HEK293 (cell line): ENCODE data around the gene COL5A1.
"Not testable (repeated sequence)": the region's sequence is repeated elsewhere in the genome, so short reads cannot be mapped to it uniquely, and the experiment has no call there.

Experiments used
- CTCF ChIA-PET: fragments of 350-600 bp; formaldehyde crosslinking; extraction: SDS; loops from one replicate; lab custom pipeline; 2021; ENCODE audit warnings: antibody characterized with exemption; lab: Yijun Ruan, JAX
- POLR2A ChIA-PET: fragments of 300-600 bp; formaldehyde crosslinking; extraction: SDS; loops from one replicate; lab custom pipeline; 2020; ENCODE audit warnings: antibody characterized with exemption, inconsistent platforms; lab: Yijun Ruan, JAX
- H3K27ac ChIP-seq: fragments of 200-500 bp; sonication (Bioruptor generic); 2 replicates; pipeline ENCODE4 v1.5.1; 2014; ENCODE audit warnings: low read depth, low read length, control low read depth, inconsistent platforms; ENCODE audit errors: extremely low read depth
- H3K36me3 ChIP-seq, 2 experiments: fragments of 200-500 bp in 1 of 2; sonication (Bioruptor generic) in 1 of 2; 1 replicate in 1 of 2; 2 replicates in 1 of 2; pipeline ENCODE4 v1.5.1; 2014 to 2017; ENCODE audit warnings: inconsistent platforms in 2 of 2, low read length in 2 of 2; ENCODE audit not compliant: control insufficient read depth in 2 of 2, insufficient read depth in 1 of 2
- H3K4me1 ChIP-seq: fragments of 200-500 bp; sonication (Bioruptor generic); 2 replicates; pipeline ENCODE4 v1.5.1; 2014; ENCODE audit warnings: mild to moderate bottlenecking, low read length, inconsistent platforms; ENCODE audit not compliant: control insufficient read depth, insufficient read depth
- H3K4me3 ChIP-seq: 2 replicates; pipeline ENCODE4 v1.5.1; 2011; ENCODE audit warnings: low read depth, mild to moderate bottlenecking, control low read depth, low read length, moderate library complexity
- H3K9me3 ChIP-seq: fragments of 200-500 bp; sonication (Bioruptor generic); 2 replicates; pipeline ENCODE4 v1.5.1; 2014; ENCODE audit warnings: low read depth, low read length, inconsistent platforms; ENCODE audit not compliant: control insufficient read depth, insufficient read depth
- HOXD13 ChIP-seq: sonication (generic); formaldehyde crosslinking; IDR thresholded peaks from 2 replicates; pipeline ENCODE4 v1.8.0; 2022; ENCODE audit warnings: missing genetic modification reagents, borderline replicate concordance
- OVOL3 ChIP-seq: fragments of 450-650 bp; formaldehyde crosslinking; IDR thresholded peaks from 2 replicates; pipeline ENCODE4 v1.5.1; 2016; ENCODE audit warnings: missing biosample characterization, missing genetic modification characterization
- SP3 ChIP-seq: fragments of 450-650 bp; formaldehyde crosslinking; IDR thresholded peaks from 2 replicates; pipeline ENCODE4 v1.5.1; 2016; ENCODE audit warnings: missing biosample characterization, missing genetic modification characterization
- TCF7L2 ChIP-seq: IDR thresholded peaks from 2 replicates; pipeline ENCODE4 v1.6.1; 2011; ENCODE audit warnings: low read depth, mild to moderate bottlenecking, inconsistent platforms, low read length, moderate library complexity, borderline replicate concordance
- ZBTB1 ChIP-seq: fragments of 450-650 bp; formaldehyde crosslinking; IDR thresholded peaks from 2 replicates; pipeline ENCODE4 v1.5.1; 2016; ENCODE audit warnings: missing biosample characterization, missing genetic modification characterization
- ZFP41 ChIP-seq: fragments of 450-650 bp; formaldehyde crosslinking; IDR thresholded peaks from 2 replicates; pipeline ENCODE4 v1.5.1; 2016; ENCODE audit warnings: missing biosample characterization, missing genetic modification characterization, borderline replicate concordance
- ZNF157 ChIP-seq: fragments of 450-650 bp; formaldehyde crosslinking; IDR thresholded peaks from 2 replicates; pipeline ENCODE4 v1.5.1; 2016; ENCODE audit warnings: missing biosample characterization, missing genetic modification characterization
- ZNF169 ChIP-seq: fragments of 450-650 bp; formaldehyde crosslinking; IDR thresholded peaks from 2 replicates; pipeline ENCODE4 v1.5.1; 2016; ENCODE audit warnings: missing biosample characterization, missing genetic modification characterization
- ZNF2 ChIP-seq: fragments of 450-650 bp; formaldehyde crosslinking; IDR thresholded peaks from 2 replicates; pipeline ENCODE4 v1.5.1; 2016; ENCODE audit warnings: missing biosample characterization, missing genetic modification characterization
- ZNF223 ChIP-seq: fragments of 450-650 bp; formaldehyde crosslinking; IDR thresholded peaks from 2 replicates; pipeline ENCODE4 v1.5.1; 2016; ENCODE audit warnings: missing biosample characterization, missing genetic modification characterization
- ZNF473 ChIP-seq: fragments of 450-650 bp; formaldehyde crosslinking; IDR thresholded peaks from 2 replicates; pipeline ENCODE4 v1.5.1; 2017; ENCODE audit warnings: missing biosample characterization, missing genetic modification characterization
- ZNF549 ChIP-seq: fragments of 450-650 bp; IDR thresholded peaks from 2 replicates; pipeline ENCODE4 v1.5.1; 2018; ENCODE audit warnings: missing biosample characterization, missing genetic modification characterization, mild to moderate bottlenecking, inconsistent platforms, moderate library complexity
- ZNF658 ChIP-seq: fragments of 450-650 bp; formaldehyde crosslinking; IDR thresholded peaks from 2 replicates; pipeline ENCODE4; 2016; ENCODE audit warnings: missing biosample characterization, missing genetic modification characterization
- ZNF830 ChIP-seq: fragments of 450-650 bp; IDR thresholded peaks from 2 replicates; pipeline ENCODE4 v1.5.0; 2018; ENCODE audit warnings: missing biosample characterization, missing genetic modification characterization, low read depth, mild to moderate bottlenecking, moderate library complexity
- ZSCAN16 ChIP-seq: fragments of 450-650 bp; formaldehyde crosslinking; IDR thresholded peaks from 2 replicates; pipeline ENCODE4 v1.5.1; 2016; ENCODE audit warnings: missing biosample characterization, missing genetic modification characterization
- ZSCAN30 ChIP-seq: fragments of 450-650 bp; IDR thresholded peaks from 2 replicates; pipeline ENCODE4 v1.5.1; 2018; ENCODE audit warnings: missing biosample characterization, mild to moderate bottlenecking, missing genetic modification characterization, moderate library complexity
- TF ChIP-seq, protein P1 (sequence below): fragments of 450-650 bp; formaldehyde crosslinking; IDR thresholded peaks from 2 replicates; pipeline ENCODE4 v1.5.1; 2016; ENCODE audit warnings: missing biosample characterization, missing genetic modification characterization, borderline replicate concordance

The COL5A1 gene

DNA sequence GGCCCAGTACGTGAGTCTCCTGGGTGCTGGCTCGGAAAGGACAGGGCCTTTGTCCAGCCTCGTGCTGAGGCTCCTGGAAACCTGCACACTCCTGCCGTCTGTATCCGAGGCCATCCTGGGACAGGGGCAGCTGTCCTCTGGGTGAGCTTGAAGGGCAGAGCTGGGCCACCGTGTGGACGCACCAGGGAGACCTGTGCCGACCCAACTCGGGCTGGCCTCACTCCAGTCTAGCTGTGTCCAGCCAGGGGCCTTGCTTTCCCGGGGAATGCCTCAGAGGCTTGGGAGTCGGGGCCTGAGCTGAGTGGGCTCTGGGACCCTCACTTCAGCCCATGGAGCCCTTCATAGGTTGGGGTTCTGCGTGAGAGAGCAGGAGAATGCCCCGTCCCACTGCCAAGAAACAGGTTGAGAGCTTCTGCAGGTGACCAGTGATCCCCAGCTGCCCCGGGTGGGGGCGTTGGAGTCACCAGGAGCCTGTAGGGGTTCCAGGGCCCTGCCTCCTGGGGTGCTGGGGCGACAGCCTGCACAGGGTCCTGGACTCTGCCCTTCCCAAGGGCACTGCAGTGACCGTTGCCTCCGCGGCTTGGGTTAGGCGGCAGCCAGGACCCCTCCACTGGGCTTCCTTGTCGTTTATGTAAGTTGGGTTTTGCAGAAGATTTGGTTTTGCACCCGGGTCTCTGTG is 60.1 kb downstream of the COL5A1 start (continued):
- TF ChIP-seq, protein P1, sequence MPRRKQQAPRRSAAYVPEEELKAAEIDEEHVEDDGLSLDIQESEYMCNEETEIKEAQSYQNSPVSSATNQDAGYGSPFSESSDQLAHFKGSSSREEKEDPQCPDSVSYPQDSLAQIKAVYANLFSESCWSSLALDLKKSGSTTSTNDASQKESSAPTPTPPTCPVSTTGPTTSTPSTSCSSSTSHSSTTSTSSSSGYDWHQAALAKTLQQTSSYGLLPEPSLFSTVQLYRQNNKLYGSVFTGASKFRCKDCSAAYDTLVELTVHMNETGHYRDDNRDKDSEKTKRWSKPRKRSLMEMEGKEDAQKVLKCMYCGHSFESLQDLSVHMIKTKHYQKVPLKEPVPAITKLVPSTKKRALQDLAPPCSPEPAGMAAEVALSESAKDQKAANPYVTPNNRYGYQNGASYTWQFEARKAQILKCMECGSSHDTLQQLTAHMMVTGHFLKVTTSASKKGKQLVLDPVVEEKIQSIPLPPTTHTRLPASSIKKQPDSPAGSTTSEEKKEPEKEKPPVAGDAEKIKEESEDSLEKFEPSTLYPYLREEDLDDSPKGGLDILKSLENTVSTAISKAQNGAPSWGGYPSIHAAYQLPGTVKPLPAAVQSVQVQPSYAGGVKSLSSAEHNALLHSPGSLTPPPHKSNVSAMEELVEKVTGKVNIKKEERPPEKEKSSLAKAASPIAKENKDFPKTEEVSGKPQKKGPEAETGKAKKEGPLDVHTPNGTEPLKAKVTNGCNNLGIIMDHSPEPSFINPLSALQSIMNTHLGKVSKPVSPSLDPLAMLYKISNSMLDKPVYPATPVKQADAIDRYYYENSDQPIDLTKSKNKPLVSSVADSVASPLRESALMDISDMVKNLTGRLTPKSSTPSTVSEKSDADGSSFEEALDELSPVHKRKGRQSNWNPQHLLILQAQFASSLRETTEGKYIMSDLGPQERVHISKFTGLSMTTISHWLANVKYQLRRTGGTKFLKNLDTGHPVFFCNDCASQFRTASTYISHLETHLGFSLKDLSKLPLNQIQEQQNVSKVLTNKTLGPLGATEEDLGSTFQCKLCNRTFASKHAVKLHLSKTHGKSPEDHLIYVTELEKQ (tag by site-specific recombination), result no peak
- no peak for TF ChIP-seq SP3
- TF ChIP-seq ZSCAN16 (tag by site-specific recombination), result no peak
- no peak for TF ChIP-seq ZNF2 (tag by site-specific recombination)
- TF ChIP-seq TCF7L2, result no peak
- no peak for TF ChIP-seq OVOL3 (tag by site-specific recombination)
- no peak for TF ChIP-seq ZNF223

DNA sequence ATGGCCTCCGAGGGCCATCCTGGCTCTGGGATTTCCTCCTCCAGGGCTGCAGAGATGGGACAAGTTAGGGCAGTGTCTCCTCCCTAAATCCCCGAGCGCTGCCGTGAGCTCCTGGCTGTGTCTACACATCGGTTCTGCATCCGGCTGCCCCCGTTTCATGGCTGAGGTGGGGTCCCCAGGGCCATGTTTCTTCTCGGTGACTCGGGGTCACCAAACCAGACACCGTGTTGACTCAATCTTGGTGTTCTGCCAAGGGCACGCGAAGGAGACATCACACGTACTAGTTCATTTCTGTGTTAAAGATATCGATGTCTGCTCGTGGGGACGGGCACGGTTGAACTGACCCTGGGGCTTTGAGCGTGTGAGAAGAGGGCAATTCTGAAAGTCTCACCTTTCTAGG is 60.7 kb downstream of the COL5A1 start:
- Histone ChIP-seq H3K9me3 (no peaks in the 10 kb centered on the region), H3K36me3 (no peaks in the 10 kb centered on the region)
- TF ChIP-seq ZNF830 (tag by site-specific recombination), result no peak
- TF ChIP-seq ZFP41 (tag by site-specific recombination), result no peak
- TF ChIP-seq, all 188 proteins: peak for 0
- Histone ChIP-seq H3K27ac (no peak overlapping the region), H3K4me3 (no peak overlapping the region), H3K4me1 (peaks cover under 1% of the 10 kb centered on the region; the same call in 1 of the 2 replicates)
- ChIA-PET CTCF (interaction anchor here (0.7 to 3.5 kb wide), 5 partner anchors 11 to 253 kb away, joined by 3 to 33 read pairs (median 8); no protein-coding TSS in a partner anchor), POLR2A (no interaction called here)

DNA sequence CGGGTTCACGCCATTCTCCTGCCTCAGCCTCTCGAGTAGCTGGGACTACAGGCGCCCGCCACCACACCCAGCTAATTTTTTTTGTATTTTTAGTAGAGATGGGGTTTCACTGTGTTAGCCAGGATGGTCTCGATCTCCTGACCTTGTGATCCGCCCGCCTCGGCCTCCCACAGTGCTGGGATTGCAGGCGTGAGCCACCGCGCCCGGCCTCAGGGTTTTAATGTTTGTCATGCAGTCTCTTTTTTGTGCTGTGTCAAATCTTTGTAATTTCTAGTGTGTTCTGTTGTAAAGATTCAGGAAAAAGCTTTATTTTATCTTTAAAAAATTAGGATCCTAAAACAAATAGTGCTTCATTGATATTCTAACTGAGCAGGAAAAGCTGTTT is 62.1 kb downstream of the COL5A1 start:
- H3K9me3 ChIP-seq, H3K4me3 ChIP-seq, H3K4me1 ChIP-seq, H3K27ac ChIP-seq, H3K36me3 ChIP-seq: not testable (repeated sequence)
- ChIA-PET CTCF (interaction anchor here (0.7 to 3.5 kb wide), 6 partner anchors 12 to 254 kb away, joined by 3 to 33 read pairs (median 6); no protein-coding TSS in a partner anchor), POLR2A (interaction anchor here (0.9 to 1.0 kb wide), 2 partner anchors 61 to 193 kb away, joined by 3 read pairs; no protein-coding TSS in a partner anchor)

DNA sequence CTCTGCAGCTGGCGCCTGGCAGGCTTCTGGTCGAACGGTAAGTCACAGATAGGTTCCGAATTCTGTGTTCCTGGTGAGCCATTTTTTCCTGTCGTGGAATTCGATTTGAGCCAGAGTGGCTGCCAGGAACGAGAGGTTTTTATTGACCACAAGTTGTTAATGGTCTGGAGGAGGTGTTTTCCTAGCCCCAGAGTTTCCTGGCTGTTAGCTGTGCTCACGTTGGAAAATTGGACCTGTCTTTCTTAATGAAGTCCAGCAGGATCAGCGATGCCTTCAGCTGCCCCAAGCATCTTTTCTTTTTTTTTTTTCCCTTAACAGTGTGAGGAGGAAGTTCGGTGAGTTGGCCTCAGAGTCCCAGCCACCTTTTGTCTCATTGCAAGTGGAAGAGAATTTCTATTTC is 62.9 kb downstream of the COL5A1 start:
- POLR2A ChIA-PET, result no interaction called here
- no peaks in the 10 kb centered on the region for H3K36me3 ChIP-seq
- H3K4me3 ChIP-seq, result no peak overlapping the region
- peaks cover 5% of the 10 kb centered on the region; the same call in 1 of the 2 replicates for H3K4me1 ChIP-seq
- TF ChIP-seq ZNF2 (tag by site-specific recombination), result no peak
- no peak for TF ChIP-seq ZNF549 (tag by site-specific recombination)
- no peak for TF ChIP-seq ZNF658 (tag by site-specific recombination)
- no peak for TF ChIP-seq ZSCAN30 (tag by site-specific recombination)
- no peak for TF ChIP-seq ZNF169 (tag by site-specific recombination)
- no peak for TF ChIP-seq ZBTB1 (tag by site-specific recombination)
- no peak for TF ChIP-seq ZNF157 (tag by site-specific recombination)
- no peak for TF ChIP-seq ZNF473 (tag by site-specific recombination)
- no peak for TF ChIP-seq HOXD13 (CRISPR knock-in tag)
- no peak overlapping the region for H3K27ac ChIP-seq
- CTCF ChIA-PET, result interaction anchor here (0.7 to 3.5 kb wide), 6 partner anchors 13 to 34 kb away, joined by 3 to 33 read pairs (median 4); no protein-coding TSS in a partner anchor
- no peaks in the 10 kb centered on the region for H3K9me3 ChIP-seq
